Measurements from ENCODE around the gene LDLRAD2. TPM values are rescaled to one million over a fixed set of nuclear protein-coding genes. Genes with fewer than 3 reads are reported as not detected.

Gene LDLRAD2
- total RNA-seq, 1 donor from 2014 or later = 0.26 TPM

GRCh38 chr1:21842606-21843162, 30.6 kb downstream of the LDLRAD2 start:
- DNase-seq (ENCODE audit: low spot score) = no peak

GRCh38 chr1:21843208-21843607, 31.1 kb downstream of the LDLRAD2 start:
- no peak for DNase-seq (ENCODE audit: low spot score)

- DNase-seq (ENCODE audit: low spot score) = no peak
Observed at GRCh38 chr1:21843996-21844395, 31.9 kb downstream of the LDLRAD2 start.

- DNase-seq (ENCODE audit: low spot score) = no peak
Observed at GRCh38 chr1:21845646-21846641, 33.9 kb downstream of the LDLRAD2 start.

- DNase-seq (ENCODE audit: low spot score) = no peak
Observed at GRCh38 chr1:21847223-21848205, 35.4 kb downstream of the LDLRAD2 start.

- DNase-seq (ENCODE audit: low spot score) = no peak
Observed at GRCh38 chr1:21848524-21849174, 36.6 kb downstream of the LDLRAD2 start.

- DNase-seq (ENCODE audit: low spot score) = no peak
Observed at GRCh38 chr1:21849909-21850576, 38.0 kb downstream of the LDLRAD2 start.

- DNase-seq (ENCODE audit: low spot score) = no peak
Observed at GRCh38 chr1:21851430-21852250, 39.6 kb downstream of the LDLRAD2 start.

- no peak for DNase-seq (ENCODE audit: low spot score)
Observed at GRCh38 chr1:21852282-21853130, 40.4 kb downstream of the LDLRAD2 start.

GRCh38 chr1:21853131-21853427, 41.0 kb downstream of the LDLRAD2 start:
- DNase-seq (ENCODE audit: low spot score) = no peak

GRCh38 chr1:21854090-21854750, 42.2 kb downstream of the LDLRAD2 start:
- DNase-seq (ENCODE audit: low spot score) = no peak

GRCh38 chr1:21854751-21855131, 42.7 kb downstream of the LDLRAD2 start:
- no peak for DNase-seq (ENCODE audit: low spot score)

- no peak for DNase-seq (ENCODE audit: low spot score)
Observed at GRCh38 chr1:21855257-21856096, 43.4 kb downstream of the LDLRAD2 start.

GRCh38 chr1:21857142-21857839, 45.2 kb downstream of the LDLRAD2 start:
- DNase-seq (ENCODE audit: low spot score) = no peak

- DNase-seq (ENCODE audit: low spot score) = no peak
Observed at GRCh38 chr1:21857840-21858670, 46.0 kb downstream of the LDLRAD2 start.

GRCh38 chr1:21859669-21860179, 47.7 kb downstream of the LDLRAD2 start:
- DNase-seq (ENCODE audit: low spot score) = no peak

Data from mucosa of gallbladder (tissue), 1 donor.